DMS79 (cell line): ENCODE results near the gene ENG.

Experiments
- DNase-seq: peaks from one replicate; lab custom pipeline; 2025; lab: John Stamatoyannopoulos, UW

Gene ENG

DNA sequence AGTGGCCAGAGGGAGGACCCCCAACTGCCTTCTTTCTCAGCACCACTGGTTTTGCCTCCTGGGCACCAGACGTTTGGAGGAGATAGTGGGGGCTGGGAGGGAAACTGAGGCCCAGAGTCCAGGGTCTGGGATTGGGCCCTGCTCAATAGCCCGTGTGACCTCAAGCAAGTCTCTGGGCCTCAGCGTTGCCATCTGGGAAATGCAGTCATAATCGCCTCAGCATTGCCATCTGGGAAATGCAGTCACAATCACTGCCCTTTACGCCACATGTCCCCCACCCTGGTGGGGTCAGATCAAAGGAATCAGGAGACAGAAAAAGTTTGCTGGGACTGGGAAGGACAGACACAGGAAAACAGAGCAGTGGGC is 77.6 kb downstream of the ENG start:
- no peak for DNase-seq

DNA sequence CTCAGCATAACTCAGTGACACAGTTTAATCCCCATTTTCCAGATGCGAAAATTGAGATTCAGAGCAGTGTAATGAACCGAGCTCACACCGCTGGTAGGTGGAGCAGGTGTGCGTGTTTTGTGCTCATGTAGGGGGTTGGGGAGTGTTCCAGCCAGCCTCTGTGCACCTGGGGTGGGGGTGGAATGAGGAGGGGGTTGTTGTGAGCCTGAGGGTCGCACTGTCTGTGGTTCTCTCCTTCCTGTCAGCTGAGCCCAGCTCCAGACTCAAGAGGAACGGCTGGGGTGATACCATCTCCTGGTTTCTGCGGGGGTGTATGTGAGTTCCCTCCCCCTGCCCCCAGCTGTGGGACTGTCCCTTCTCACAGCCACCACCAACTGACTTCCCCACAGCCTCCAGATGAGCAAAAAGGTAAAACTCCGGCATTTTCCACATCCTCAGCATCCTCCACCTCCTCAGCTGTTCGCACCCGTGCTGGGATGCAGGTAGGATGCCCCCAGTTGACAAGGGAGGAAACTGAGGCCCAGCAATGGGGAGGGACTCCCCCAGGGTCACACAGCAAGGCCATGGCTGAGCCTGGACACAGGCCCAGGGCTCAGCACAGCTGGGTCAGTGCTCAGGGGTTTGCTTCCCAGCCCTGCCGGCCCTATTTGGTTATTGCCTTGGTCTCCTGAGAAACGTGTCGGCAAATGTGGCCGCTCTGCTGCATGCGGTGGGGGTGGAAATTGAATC is 78.1 kb downstream of the ENG start:
- no peak for DNase-seq

DNA sequence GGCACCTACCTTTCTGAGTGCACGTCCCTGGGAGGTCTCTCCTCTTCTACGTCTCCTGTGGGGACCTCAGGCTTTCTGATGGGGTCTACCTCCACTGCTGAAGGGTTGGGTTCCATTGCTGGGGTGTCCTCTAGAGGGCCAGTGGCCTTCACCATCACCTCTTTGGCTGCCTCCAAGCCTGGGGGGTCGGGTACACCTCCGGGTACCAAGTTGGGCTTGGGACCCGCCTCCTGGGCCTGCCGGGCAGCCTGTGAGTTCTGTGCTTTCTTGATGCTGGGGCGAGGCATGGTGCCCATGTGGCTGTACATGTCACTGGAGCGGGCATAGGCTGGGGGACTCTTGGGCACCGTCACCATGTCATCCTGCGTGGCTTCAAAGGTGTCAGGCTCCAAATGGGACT is 80.5 kb downstream of the ENG start:
- no peak for DNase-seq

DNA sequence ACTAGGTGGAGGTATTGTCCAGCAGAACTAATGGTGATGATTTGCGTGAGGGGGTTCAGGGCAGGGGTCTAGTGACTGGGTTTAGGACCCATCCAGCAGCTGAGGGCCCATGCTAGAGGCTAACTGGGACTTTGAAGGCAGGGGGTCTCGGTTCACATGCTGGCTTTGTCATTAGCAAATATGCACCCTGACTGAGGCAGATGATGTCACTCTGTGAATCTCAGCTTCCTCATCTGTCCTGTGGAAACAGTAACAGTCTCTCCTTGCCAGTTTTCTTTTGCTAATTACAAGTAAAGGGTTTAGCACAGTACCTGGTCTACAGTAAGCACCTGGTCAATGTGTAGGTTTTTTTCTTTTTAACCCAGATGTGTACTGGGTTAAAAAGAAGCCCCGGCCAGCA is 81.2 kb downstream of the ENG start:
- no peak for DNase-seq

DNA sequence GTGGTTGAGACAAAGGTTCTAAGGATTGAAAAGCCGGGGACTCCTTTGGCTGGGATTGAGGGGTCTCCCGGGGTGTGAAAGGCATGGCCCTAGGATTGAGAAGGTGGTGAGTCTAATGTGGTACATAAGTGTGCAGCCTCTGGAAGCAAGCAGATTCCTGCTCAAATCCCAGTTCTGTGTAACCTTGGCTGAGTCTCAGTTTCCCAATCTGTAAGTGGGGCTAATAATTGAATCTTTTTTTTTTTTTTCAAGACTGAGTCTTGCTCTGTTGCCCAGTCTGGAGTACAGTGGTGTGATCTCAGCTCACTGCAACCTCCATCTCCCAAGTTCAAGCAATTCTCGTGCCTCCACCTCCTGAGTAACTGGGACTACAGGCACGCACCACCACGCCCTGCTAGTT is 81.9 kb downstream of the ENG start:
- no peak for DNase-seq

DNA sequence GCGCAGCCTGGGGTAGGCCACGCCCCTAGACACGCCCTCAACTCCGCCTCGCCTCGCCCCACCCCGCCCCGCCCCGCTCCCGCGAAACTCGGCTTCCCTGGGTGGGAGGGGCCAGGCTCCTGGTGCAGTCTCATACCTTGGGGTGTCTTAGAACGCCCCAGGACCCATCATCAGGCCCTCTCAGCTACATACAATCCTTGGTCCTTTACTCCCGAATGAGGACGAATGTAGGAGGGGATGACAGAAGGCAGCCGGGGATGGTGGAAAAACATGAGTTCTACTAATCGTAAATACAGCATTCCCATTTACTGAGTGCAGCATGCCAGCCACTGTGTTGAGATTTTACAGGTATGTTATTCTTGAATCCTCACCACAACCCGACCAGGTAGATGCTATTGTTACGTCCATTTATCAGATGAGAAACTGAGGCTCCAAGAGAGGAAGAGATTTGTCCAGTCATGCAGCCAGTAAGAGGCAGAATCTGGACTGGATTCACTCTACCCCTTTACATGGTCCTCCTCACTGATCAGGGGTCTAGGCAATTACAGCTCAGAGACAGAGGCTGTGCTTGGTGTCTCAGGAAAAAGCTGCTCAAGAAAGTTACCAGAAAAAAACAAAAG is 82.8 kb downstream of the ENG start:
- DNase-seq, result no peak

DNA sequence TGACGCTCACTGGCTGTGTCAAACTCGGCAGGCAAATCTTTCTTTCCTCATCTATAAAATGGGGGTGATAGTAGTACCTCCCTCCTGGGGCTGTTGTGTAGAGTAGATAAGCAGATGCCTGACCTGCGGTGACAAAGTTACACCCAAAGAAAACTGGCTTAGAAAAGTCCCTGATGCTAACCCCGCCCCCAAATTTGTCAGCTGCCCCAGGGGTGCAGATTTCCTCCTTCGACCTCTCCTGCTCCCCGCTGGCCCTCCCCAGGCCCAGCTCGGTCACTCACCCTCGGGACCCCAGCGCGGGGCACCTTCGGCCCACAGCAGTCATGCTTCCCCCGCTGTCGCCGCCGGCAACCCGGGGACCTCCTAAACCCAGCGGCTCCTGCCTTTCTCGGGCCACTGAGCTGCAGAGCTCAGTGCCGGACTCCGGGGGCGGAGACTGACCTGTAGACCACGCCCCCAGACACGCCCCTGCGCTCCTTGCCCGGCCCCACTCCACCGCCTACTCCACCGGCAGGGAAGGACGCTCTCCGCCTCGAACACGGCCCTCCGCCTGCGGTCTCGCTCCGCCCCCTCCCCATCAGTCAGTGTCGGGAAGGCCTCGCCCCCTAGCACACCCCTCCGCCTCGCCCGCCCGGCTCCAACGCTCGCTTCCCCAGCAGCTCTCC is 83.4 kb downstream of the ENG start:
- DNase-seq, result peak; percentile 88

DNA sequence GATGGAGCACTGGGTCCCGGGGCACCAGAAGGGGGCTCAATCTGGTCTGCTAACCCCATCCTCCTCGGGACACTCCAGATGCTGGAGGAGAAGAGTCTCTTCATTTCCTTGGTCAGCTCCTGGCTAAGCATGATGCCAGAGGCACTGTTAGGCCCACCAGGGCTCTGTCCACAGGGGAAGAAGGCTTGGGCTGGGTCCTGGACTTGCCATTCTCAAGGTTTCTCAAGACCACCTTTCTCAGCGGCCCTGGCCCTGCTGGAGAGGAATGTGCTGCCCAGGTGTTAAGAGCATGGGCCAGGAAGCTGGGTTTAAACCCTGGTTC is 83.9 kb downstream of the ENG start:
- no peak for DNase-seq

DNA sequence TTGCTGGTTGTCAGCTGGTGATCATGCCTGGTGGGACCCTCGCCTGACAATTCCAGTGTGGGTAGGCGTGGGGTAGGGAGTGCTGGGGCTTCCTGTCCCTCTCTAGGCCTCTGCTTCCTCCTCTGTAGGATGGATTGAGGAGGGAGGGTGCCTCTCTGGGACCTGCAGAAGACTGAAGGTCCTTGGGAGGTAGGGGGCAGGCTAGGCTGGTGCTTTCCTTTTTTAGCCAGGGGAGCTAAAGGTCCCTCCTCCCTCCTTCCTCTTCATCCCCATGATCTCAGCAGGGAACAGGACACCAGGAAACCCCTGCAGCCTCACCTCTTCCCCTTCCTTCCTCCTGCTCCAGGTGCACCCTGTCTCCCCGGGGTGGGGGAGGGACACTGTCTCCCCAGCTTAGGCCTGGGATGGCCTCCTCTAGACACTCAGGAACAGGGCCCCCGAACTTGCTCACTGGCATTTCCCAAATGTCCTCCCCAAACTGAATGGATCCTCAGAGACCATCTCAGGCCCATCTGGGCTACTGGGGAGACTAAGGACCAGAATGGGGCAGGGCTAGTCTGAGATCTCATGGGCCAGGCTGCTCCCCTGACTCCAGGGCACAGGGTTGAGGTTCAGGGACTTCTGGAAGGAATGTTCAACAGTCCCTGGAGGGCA is 84.4 kb downstream of the ENG start:
- no peak for DNase-seq

DNA sequence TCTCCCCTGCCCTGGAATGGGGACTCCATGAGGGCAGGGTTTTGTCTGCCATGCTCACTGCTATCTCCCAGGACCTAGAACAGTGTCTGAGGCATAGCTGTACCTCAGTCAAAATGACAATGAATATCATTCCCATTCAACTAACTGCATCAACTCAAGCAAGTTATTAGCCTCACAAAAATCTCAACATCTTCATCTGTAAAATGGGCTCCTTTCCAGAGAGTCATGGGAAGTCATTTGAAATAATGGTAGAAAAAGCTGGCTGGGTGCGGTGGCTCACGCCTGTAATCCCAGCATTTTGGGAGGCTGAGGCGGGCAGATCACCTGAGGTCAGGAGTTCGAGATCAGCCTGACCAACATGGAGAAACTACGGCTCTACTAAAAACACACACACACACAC is 85.4 kb downstream of the ENG start:
- DNase-seq, result no peak

DNA sequence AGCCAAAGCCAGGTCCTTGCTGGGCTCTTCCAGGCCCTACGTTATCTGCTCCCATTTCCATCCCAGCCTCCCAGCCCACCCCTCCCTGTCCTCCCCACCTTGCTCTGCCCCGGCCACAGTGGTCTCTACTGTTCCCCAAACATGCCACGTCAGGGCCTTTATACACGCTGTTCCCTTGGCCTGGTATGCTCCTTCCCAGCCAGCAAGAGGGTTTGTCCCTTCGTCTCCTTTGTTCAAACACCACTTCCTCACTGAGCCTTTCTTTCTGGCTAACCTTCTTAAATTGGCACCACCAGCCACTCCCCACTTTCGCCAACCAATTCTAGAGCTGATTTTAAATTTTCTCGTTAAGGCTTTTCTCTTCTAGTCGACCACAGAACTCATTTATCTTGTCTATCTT is 85.8 kb downstream of the ENG start:
- no peak for DNase-seq

DNA sequence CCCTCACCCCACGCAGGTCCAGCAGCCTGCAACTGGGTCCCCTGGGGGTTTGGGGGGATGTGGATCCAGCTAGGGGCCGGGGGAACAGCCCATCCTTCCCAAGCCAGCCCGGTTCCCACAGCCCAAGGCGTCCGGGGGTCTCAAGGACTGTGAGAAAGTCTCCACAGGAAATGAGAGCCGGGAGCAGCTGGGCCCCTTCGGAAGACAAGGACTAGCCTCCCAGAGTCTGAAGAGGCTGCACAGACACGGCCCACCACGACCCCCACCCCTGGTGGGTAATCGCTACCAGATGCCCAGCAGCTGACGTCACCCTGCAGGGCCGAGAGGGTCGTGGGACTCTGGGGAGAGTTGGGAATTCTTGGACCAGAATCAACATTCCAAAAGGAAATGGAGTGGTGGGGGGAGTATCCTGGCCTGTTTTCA is 86.5 kb downstream of the ENG start:
- DNase-seq, result no peak

DNA sequence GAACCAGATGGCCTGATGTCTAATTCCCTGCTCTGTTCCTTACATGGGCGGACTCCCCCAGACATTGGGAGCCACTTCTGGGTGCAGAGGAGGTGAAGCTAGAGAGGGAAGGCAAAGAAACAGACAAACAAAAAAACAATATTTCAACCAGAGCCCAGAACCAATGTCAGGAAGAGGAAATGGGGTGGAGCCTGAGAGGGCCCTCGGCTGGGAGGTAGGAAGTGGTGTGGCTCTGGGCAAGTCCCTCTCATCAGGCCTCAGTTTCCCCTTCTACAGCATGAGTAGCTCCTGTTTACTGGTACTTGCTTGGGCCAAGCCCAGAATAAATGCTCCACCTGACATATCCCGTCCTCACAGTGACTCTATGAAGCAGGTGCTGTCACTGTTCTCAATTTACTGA is 87.0 kb downstream of the ENG start:
- DNase-seq, result no peak

DNA sequence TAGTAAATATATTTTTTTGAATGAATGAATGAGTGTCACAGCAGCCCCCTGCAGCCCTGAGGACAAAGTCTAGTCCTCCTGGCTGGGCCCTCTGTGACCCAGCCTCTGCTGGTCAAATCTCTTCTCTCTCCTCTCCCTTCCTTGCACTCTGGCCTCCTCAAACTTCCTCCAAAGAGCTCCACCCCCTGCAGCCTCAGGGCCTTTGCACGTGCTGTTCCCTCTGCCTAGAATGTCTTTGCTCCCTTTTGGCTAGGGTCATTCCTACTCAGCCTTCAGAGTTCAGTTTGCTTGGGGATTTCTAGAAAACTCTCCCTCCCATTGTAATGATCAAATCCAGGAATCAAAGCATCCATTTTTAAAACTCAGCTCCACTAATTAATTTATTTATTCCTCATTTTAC is 89.0 kb downstream of the ENG start:
- no peak for DNase-seq
